Mucosa of descending colon (tissue), 3 donors: ENCODE data around the gene KLK11. TPM values are rescaled to one million over a fixed set of nuclear protein-coding genes. Genes with fewer than 3 reads are reported as not detected.

Experiments used
- ATAC-seq: fragments of 200-7000 bp; cut with Tn5 transposase; one replicate; pipeline ENCODE4 v1.9.1; 2020; ENCODE audit warnings: mild to moderate bottlenecking, moderate library complexity
- DNase-seq, 3 donors: peaks; one replicate each; pipeline ENCODE4 v3.0.0-alpha.2; 2020
- H3K36me3 ChIP-seq: fragments of 200-600 bp; one replicate; pipeline ENCODE4 v1.8.0; 2021; ENCODE audit warnings: low read depth, mild to moderate bottlenecking
- H3K4me1 ChIP-seq: fragments of 200-600 bp; one replicate; pipeline ENCODE4 v1.8.0; 2021; ENCODE audit warnings: low read depth, mild to moderate bottlenecking
- H3K4me3 ChIP-seq: fragments of 200-600 bp; one replicate; pipeline ENCODE4 v1.8.0; 2021; ENCODE audit warnings: mild to moderate bottlenecking
- H3K9me3 ChIP-seq: fragments of 200-600 bp; one replicate; pipeline ENCODE4 v1.8.0; 2021; ENCODE audit warnings: mild to moderate bottlenecking
- CTCF ChIP-seq: fragments of 200-600 bp; IDR thresholded peaks from one replicate; pipeline ENCODE4 v1.8.0; 2022; ENCODE audit warnings: antibody characterized with exemption, mild to moderate bottlenecking
- intact Hi-C, 2 donors: fragments of 100-400 bp; cut with DNase I in 1 of 2; cut with micrococcal nuclease in 1 of 2; formaldehyde crosslinking; loops; one replicate each; pipeline versions ENCODE4 v1.11.0 to v1.11.1; 2022; cut with DNase I, micrococcal nuclease
- total RNA-seq, 3 donors: library from RNA; stranded (reverse); fragmentation: NEBNext Ultra II Directional in 2 of 3; extraction: Animal tissue kit (Norgen Biotek cat#: 25700) in 2 of 3; gene quantifications; one replicate each; pipeline versions ENCODE4 v1.2.1 to v1.2.4, GENCODE V29; 2021 to 2023
- donor health status: DM: no; HTN: no; CAD: no; lungs with moderate emphysema.
- donor health status: DM: no; HTN: no; CAD: no.
- donor health status: DM: no; HTN: yes; CAD: no.

The KLK11 gene
- total RNA-seq, 3 donors from 2014 or later = 0.38 to 1.0 (median 0.72) TPM

- no peak for ATAC-seq
- H3K36me3 ChIP-seq = no peaks in the 10 kb centered on the region
- no peak for DNase-seq
- intact Hi-C loops = no loop called here
- H3K4me1 ChIP-seq = no peaks in the 10 kb centered on the region
- H3K4me3 ChIP-seq = no peak overlapping the region
- no peaks in the 10 kb centered on the region for H3K9me3 ChIP-seq
- no peak for TF ChIP-seq CTCF
Observed at GRCh38 chr19:51009061-51009891, 17.1 kb downstream of the KLK11 start.

GRCh38 chr19:51007488-51007887 is 18.9 kb downstream of the KLK11 start:
- Histone ChIP-seq H3K4me1 (no peaks in the 10 kb centered on the region), H3K9me3 (no peaks in the 10 kb centered on the region), H3K4me3 (no peak overlapping the region), H3K36me3 (no peaks in the 10 kb centered on the region)
- intact Hi-C loops = no loop called here
- TF ChIP-seq CTCF = no peak
- DNase-seq (no peak), ATAC-seq (no peak)

GRCh38 chr19:51006406-51006805 is 20.0 kb downstream of the KLK11 start:
- ATAC-seq = no peak
- no peak overlapping the region for H3K4me3 ChIP-seq

GRCh38 chr19:51005248-51005647 is 21.2 kb downstream of the KLK11 start:
- no peak for ATAC-seq
- no peak for DNase-seq
- H3K9me3 ChIP-seq = no peaks in the 10 kb centered on the region
- H3K4me3 ChIP-seq = no peak overlapping the region
- H3K36me3 ChIP-seq = no peaks in the 10 kb centered on the region
- no peaks in the 10 kb centered on the region for H3K4me1 ChIP-seq
- TF ChIP-seq CTCF = no peak
- intact Hi-C loops = no loop called here

More at GRCh38 chr19:51006406-51006805, 20.0 kb downstream of the KLK11 start:
- H3K4me1 ChIP-seq = no peaks in the 10 kb centered on the region
- no peaks in the 10 kb centered on the region for H3K9me3 ChIP-seq
- TF ChIP-seq CTCF = no peak
- H3K36me3 ChIP-seq = no peaks in the 10 kb centered on the region
- DNase-seq = no peak
- intact Hi-C loops = no loop called here

GRCh38 chr19:51003316-51003715 is 23.1 kb downstream of the KLK11 start:
- Histone ChIP-seq H3K4me1 (no peaks in the 10 kb centered on the region), H3K4me3 (no peak overlapping the region), H3K36me3 (no peaks in the 10 kb centered on the region), H3K9me3 (no peaks in the 10 kb centered on the region)
- ATAC-seq (no peak), DNase-seq (no peak)
- intact Hi-C loops = no loop called here
- no peak for TF ChIP-seq CTCF
